HG02884 (cell line): ENCODE data around the gene ATG7.
"Not testable (repeated sequence)": the region's sequence is repeated elsewhere in the genome, so short reads cannot be mapped to it uniquely, and the experiment has no call there.

ENCODE experiments used
- ATAC-seq: cut with Tn5 transposase; IDR thresholded peaks from one replicate; pipeline ENCODE4 v1.9.1; 2021; ENCODE audit warnings: mild to moderate bottlenecking, moderate library complexity; ENCODE audit not compliant: unreplicated experiment

Gene ATG7

DNA sequence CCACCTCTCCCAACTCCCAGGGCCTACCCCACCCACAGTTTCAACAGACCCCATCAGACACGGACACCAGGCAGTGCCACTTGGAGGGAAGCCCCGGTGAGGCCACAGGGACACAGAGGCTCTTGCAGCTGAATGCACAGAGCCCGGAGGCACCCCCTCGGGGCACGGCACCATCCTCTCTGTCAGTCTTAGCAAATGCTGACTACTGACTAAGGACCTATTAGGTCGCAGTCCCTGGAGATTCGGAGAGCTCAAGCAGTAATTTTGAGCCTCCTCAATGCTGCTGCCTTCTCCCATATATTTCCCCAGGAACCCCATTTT, 291.6 kb downstream of the ATG7 start:
- no peak for ATAC-seq

- no peak for ATAC-seq
Observed at GRCh38 chr3:11564577-11565001, 292.4 kb downstream of the ATG7 start.

- ATAC-seq, result no peak
Observed at GRCh38 chr3:11565072-11565471, 292.9 kb downstream of the ATG7 start.

DNA sequence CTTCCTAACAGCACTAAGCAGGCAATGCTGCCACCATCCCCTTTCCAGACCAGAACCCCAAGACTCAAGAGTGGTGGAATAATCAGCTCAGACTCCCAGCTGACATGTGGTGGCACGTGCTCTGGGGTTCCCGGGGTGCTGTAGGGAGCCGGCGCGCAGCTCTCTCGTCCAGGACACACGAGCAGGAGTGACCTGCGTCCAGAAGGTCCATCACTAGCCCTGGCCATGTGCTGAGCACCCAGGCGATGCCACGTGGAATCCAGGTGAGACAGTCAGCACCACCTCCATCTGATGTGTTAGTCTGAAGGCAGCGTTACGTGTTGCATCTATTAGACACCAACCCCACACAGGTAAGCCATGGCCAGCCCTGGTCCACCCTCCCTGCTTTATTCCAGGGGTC, 293.3 kb downstream of the ATG7 start:
- no peak for ATAC-seq

- ATAC-seq, result no peak
Observed at GRCh38 chr3:11565932-11566331, 293.7 kb downstream of the ATG7 start.

DNA sequence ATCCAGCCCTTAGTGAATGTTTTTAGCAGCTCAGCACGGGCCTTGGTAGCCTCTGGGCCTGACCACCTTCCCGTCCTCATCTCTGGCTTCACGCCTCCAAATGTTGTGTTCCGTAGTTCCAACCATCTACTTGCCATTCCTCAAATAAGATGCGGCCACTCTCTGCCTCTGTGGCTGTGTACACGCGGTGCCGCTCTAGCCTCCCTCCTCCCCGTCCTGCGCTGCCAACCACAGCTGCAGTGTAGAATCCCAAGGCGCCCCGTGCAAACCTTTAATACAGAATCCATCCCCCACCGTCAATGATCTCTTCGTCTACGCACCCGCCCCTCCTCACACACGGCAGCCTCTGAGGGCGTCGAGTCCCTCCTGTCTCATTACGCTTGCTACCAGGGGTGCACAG, 294.3 kb downstream of the ATG7 start:
- no peak for ATAC-seq

- no peak for ATAC-seq
Observed at GRCh38 chr3:11566916-11567315, 294.7 kb downstream of the ATG7 start.

- ATAC-seq, result no peak
Observed at GRCh38 chr3:11567516-11568467, 295.6 kb downstream of the ATG7 start.

GRCh38 chr3:11568503-11569155, 296.4 kb downstream of the ATG7 start:
- no peak for ATAC-seq

- no peak for ATAC-seq
Observed at GRCh38 chr3:11569156-11569741, 297.1 kb downstream of the ATG7 start.

DNA sequence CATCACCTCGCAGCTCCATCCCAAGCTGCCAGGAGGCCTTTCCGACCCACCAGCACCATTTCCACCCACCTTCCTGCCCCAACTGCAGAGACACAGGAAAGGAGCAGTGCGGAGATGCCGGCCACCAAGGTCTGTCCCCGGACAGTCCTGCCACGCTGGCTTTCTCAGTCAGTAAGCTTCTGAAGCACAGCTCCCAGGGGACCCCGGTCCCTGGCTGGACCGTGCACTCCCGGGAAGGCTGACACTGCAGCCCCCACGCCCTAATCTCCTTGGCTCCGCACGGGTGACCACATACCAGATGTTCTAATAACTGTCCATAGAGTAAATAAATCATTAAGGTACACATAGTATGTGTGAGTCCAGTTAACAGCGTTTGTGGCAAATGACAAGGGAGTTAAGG, 298.1 kb downstream of the ATG7 start:
- ATAC-seq, result no peak

- ATAC-seq, result no peak
Observed at GRCh38 chr3:11570789-11571495, 298.7 kb downstream of the ATG7 start.

DNA sequence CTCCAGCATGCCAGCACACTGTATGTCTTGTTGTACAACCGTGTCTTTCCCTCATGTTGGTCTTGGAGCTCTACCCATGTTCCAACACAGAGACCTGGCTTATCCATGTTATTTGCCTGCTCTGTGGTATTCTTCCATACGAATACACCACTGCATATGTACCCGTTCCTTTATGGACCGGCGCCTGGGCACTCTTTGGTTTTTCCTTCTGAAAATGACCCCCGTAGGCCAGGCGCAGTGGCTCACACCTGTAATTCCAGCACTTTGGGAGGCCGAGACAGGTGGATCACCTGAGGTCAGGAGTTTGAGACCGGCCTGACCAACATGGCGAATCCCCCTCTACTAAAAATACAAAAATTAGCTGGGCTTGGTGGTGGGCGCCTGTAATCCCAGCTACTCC, 300.5 kb downstream of the ATG7 start:
- not testable (repeated sequence) for ATAC-seq

DNA sequence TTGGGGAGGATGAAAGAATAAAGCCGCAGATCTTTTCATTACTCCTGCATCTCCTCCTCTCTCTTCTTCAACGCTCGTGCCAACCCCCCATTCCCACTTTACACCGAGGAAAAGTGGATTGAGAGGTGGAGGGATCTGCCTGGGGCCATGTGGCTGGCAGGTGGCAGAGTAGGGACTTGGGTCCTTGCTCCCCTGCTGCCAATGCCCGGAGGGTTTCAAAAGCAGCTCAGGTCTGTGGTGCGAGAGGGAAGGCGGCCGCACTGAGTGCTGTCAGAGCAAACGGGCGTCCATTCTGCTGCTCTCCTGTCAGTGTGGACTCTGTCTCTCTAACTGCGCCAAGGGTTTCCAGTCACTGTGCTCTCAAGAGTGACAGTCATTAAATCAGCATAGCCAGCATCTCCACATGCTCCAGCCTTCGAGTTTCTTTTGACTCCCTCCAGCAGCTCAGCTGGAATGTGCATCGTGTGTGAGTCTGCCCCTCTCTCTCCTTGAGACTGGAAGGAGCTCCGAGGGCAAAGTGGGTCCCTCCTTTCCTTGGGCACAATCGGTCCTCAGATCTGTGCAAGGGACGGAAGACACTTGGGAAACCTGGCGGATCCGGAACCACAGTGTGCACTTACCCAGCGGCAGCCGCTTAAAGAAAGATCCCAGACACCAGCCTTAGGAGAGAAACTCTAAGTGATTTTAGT, 302.9 kb downstream of the ATG7 start:
- no peak for ATAC-seq

GRCh38 chr3:11575677-11576076, 303.5 kb downstream of the ATG7 start:
- ATAC-seq, result no peak

DNA sequence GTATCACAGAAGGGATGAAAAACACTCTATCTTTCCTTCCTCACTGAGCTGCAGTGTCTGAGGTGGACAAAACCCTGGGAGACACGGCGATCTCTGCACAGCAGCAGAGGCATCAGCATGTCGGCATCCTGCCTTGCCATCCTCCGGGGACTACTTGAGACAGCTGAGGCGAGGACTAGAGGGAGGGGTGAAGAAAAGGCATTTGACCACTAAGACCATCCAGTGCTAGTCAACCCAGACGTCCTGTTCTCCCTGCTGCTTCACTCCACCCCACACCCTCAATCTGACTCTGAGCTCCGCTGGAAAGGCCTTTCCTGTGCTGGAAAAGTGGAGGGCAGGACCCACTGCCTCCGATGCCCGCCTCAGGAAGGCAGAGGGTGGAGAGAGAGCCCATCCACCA, 304.3 kb downstream of the ATG7 start:
- ATAC-seq, result no peak

- ATAC-seq, result no peak
Observed at GRCh38 chr3:11578169-11578568, 306.0 kb downstream of the ATG7 start.

- ATAC-seq, result no peak
Observed at GRCh38 chr3:11580645-11581044, 308.4 kb downstream of the ATG7 start.

- ATAC-seq, result no peak
Observed at GRCh38 chr3:11581237-11582190, 309.3 kb downstream of the ATG7 start.
